CD4-positive, alpha-beta T cell treated with Interleukin-4 for 4 hours (primary cell): ENCODE results near the gene AUTS2.

Experiments
- DNase-seq: peaks from one replicate; pipeline ENCODE4 v3.0.0-alpha.2; 2020

Gene AUTS2

DNA sequence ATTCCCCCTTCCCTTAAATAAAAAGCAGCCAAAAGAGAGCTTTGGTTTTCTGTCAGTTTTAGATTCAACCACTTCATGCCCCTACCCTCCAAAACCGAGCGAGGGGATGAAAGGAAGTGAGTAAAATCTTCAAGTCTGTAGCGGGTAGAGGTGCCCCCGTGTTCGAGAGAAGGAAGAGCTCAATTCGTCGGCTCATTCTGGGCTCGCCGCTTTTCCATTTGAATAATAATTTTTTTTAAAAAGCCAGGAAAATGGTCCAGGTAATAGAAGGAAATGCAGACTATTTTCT is 1097.5 kb downstream of the AUTS2 start:
- no peak for DNase-seq

DNA sequence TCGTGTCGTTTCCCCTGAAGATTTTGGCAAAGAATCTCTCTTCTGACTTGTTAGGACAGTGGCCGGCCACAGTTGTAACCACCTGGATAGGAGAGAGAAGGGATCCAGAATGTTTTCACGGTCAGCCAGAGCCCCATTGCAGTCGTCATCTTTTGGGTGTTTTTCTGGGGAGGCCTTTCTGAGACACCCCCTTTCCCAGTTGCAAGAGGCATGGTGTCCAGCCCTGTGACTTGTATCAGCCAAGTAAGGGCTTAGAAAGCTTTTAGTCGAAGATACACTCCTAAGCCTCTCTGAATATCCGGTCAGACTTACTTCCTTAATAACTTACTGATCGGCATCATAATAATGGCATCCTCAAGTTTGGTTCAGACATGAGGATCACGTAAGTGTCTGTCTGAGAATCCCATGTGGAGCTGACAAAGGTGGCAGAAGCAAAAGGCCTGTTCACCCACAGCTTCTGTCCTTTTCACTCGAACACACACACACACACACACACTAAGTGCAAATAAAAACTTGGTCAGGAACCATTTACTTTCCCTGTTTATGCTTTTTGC is 1098.0 kb downstream of the AUTS2 start:
- no peak for DNase-seq

DNA sequence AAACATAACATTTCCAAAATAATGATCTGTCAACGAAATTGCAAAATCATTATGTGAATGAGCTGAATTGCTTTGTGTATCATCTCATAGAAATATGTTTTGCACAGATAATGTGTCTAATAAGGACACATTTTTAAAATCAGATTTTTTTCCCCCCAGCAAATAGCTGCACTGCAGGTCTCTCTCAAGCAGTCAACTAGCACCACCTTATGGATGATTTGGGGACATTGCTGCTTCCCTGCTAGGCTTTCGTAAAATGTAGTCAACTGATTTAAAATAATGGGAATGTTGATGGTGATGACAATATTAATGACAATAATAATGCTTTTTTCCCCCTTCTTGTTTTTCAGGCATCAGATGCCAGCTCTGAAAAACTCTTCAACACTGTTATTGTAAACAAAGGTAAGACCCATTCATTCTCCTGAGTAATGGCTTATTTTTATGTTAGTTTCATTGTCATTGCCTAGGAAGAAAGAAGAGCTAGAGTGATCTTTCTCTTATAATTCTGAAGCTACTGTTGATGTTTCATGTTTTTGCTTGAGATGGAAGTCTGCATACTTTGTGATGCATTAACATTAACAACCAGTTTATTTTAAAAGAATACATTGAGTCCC is 1100.1 kb downstream of the AUTS2 start:
- peak; percentile 51 for DNase-seq

DNA sequence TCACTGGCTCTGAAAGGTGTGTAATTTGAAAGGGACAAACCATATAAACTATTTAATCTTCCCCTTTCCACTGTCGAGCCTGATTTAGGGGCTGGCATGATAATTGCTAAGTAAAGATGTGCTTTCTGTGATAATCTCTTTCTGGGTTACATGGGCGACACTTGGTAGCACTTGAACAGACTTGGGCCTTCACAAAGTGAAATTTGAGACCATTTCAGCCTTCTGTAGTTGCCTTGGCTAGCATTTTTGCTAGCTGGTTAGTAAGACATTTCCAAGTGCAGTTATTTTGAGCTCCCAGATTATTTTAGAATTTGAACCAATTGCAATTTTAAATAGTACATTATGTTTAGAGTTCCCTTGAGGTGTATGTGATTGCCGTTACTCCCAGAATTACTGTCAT is 1101.0 kb downstream of the AUTS2 start:
- no peak for DNase-seq

DNA sequence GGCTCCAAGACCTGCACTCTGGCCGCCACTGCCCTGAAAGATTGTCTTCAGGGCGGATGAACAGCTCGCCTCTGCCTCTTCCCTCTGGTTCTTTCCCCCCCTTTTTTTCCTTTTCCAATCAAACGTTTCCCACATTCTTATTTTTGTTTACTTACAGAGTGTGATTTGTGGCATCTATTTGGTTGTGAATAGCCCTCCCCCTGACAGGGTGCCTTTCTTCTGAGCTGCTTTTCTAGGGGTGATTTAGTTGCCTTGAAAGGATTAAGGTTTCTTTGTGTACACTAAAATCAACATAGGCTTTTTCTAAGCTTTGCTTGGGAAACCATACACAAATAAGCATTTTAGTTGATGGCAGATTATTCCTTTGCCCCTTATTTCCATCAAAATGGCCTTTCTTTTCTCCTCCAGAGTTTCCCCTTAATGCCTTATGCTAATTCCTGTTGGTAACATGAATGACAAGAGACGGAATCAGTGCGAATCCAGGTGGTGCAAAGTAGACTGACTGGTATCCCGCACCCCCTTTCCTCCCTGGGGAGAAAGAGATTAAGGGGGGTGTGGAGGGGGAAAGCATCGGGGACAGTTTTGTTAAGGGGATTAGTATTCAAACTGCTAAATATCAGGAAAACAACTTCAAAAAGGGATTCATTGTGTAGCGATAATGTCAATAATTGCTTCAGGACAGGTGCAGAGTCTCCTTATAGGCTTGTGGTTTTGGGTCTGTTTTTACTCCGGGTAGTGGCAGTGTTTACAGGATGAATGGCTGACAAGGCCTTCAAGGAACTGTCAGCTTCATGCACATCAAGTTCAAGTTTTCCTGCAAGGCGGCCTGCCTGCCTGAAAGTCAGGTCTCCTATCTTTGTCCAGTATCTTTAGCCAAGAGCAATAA is 1102.0 kb downstream of the AUTS2 start:
- no peak for DNase-seq

DNA sequence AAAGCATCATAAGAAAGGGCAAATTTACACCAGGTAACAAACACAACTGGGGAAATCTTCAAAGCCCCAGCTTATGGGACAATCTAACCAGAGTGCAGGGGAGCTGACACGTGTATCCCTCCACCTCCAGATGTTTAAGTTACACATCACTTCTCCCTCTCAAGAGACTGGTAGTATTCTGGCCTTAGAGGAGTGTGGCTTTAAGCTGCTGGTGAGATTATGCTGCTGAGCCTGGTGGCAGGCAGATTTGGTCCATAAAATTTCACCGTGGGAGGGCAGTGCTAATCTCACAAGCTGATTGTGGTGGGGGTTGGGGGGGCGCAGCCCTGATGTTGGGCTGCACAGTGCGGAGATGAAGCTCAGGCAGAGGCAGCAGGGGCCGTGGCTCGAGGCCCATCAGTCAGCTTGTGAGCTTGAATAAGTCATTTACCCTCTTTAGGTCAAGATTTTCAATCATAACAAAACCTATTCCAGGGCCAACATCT is 1102.7 kb downstream of the AUTS2 start:
- no peak for DNase-seq

DNA sequence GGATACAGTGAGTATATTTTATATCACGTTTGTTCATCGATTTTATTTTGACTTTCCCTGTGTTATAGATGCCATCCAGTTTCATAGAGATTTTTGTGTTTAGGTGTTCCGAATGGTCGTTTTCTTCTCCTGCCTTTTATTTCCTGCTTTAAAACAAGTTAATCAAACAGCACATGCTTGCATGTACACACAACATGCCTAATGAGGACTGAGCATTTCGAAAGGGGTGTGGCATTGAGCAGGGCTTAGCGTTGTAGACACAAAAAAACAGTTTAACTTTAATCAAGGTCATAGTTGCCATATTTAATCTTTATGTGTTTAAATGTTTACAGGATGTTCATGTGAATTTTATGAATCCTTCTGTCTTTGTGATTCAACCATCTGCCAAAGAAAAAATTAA is 1103.2 kb downstream of the AUTS2 start:
- DNase-seq, result no peak

DNA sequence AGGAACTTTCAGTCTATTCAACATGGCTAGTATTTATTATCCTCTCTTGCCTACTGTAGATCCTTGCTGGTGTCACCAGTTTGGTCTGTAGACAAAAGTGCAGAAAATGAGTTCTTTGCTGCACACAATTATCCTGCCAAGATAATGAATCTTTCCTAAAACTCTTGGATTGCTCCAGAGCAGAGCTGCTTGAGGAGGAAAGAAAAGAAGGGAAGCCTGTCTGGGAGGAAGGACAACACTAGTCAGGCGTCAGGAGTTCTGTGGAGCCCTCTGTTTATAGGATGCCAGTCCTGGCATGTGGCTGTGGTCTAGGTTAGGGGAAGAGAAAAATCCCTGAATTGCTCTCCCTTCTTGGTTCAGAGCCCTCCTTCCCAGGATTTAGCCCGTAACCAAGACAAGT is 1103.7 kb downstream of the AUTS2 start:
- no peak for DNase-seq

DNA sequence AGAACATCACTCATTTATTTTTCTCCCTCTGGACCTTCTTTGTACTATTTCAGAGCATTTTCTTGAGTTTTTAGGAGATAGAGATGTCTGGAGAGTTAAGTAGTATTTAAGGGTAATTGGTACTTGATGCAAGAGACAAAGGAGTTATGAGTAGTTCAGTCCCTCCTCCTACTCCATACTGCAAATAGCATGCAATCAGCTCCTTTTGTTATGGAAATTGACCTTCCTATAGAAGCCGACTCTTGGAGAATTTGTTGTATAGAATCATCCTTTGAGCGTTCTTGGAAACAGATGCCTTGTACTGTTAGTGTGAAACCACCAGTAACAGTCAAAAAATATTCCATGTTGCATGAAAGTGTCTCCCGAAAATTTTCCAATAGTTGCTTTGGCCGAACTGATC is 1105.5 kb downstream of the AUTS2 start:
- DNase-seq, result no peak

DNA sequence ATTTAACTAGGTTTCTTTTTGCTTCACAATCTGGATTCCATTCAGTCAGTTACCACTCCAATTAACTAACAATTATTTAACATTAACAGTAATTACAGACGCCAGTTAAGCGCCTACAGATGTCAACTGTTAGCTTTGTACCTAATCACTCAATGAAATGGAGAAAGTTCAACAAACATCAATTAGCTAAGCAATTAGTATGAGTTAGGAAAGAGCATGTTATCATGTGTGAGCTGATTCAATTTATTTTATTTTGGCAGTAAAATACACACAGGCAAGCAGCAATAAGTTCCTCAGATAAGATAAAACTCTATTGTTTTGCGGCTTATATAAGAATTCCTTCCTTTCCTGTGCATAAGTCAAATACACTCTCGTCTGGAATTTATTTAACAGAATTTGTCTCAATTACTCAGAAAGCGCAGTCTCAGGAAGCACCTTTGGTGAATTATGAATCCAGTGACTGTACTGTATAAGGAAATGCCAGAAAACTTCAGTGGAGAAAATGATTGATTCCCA is 1106.6 kb downstream of the AUTS2 start:
- DNase-seq, result no peak

DNA sequence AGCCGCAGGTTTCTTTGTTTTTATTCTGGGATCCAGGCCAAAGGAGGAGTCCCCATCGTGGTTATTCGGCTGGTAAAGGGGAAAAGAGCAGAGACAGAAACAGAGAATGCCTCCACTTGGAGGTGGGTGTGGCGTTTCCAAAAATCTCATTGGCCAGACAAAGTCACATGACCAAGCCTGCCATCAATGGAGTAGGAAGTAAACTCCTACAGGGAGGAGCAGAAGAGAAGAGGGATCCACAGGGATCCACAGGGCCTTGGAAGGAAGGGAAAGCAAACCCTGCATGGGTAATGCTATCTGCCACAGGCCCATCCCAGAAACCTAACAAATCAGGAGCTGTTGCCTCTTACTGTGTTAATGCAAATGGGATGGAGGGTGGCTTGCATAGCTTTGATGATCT is 1107.9 kb downstream of the AUTS2 start:
- no peak for DNase-seq

DNA sequence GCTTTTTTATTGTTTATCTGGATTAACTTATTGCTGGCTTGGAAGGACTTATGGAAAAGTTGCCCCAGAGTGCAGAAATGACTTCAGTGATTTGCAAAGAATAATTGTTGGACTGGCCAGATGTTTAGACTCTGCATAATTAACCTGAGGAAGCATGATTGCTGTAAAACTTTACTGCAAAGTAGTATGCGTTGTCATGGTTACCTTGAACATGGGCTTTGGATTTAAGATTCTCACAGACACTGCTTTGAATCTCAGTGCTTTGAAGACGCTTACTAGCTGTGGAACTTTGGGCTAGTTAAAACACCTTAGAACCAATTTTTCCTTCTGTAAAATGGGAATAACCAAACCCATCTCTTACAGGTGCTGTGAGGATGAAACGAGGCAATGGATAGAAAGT is 1108.4 kb downstream of the AUTS2 start:
- DNase-seq, result no peak

DNA sequence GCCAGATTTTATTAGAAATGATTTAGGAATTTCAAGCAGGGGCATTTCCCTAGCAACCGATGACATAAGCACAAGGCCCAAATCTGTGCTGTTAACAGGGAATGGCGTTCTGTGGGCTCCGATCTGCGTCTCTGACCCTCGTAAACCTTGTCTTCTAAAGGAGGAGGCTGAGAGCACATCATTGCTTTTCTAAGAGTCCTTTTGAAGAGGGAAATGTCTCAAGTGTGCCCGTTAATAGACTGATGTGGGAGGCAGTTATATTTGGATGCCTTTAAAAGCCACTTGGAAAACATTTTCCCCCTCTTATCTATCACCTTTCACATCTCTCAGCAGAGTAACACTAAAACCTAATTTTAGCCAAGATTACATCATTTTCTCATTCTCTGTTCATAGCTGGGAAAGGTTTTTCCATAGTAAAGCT is 1109.6 kb downstream of the AUTS2 start:
- no peak for DNase-seq

DNA sequence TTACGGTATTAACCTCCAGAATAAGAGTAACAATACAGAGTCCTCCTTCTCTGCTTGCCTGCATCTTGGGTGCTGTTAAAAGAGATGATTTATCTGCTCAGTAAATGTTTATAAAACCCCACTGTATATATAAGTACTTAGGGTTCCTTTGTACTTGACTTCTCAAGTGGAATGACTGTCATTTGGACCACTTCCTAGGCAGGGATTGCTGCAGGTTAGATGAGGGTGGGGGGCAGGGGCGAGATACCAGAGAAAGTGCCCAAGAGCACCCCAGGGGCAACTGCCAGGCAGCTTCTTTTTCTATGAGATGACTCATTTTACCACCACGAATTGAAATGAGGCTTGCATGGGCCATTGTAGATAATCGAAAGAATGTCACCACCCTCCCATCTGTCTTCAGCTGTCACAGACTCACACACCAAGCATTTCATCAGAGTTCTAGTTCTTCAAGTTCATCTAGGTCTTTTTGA is 1111.8 kb downstream of the AUTS2 start:
- DNase-seq, result no peak

DNA sequence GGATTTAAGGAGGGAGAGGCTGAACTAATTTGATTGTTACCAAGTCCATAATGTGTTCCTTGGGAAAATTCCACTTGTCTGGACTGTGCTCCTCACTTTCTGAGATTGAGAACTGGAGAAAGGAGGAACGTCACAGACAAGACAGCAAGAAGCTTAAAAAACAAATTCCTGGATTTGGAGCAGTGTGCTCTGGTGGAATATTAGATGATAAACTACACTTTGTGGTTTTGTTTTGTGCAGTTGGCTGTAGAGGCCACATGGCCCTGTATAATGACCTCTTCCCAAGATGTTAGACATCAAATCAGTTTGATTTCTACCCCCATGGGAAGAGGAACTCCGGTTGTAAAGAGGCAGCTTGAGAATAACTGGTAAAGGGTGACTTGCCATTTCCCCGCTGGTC is 1112.4 kb downstream of the AUTS2 start:
- DNase-seq, result no peak

DNA sequence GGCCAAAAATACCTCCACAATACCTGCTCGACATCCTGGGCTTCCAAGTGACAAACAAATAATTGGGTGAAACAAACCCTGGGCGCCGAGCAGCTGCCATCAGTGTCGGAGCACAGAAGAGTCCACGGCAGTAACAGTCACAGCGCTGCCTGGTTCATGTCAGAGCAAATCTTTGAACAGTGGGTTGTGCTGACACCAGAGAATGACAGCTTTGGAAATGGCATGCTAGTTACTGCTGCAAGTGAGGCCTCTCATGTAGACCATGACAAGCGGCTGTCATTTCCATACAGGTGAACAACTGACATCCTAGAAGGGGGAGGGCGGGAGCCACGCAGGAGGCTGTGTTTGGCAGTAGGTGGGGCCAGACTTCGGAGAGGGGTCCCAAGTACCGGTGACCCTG is 1113.2 kb downstream of the AUTS2 start:
- DNase-seq, result no peak

DNA sequence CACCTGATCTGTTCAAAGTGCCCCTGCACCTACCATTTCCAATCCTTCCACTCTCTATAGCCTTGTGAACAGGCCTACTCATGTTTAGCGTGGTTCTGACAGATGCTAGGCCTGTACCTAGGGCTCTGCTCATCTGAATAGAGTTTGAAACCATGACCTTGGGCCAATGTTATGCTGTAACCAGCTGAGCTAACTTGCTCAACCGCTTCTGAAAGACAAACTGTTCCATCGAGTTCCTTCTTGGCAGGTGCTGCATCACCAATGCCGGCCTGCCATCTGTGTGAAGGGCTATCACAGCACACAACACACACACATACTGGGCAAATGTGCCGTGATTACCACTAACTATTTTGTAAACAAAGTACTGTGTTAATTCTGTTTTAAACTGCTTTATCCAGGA is 1114.7 kb downstream of the AUTS2 start:
- DNase-seq, result no peak

DNA sequence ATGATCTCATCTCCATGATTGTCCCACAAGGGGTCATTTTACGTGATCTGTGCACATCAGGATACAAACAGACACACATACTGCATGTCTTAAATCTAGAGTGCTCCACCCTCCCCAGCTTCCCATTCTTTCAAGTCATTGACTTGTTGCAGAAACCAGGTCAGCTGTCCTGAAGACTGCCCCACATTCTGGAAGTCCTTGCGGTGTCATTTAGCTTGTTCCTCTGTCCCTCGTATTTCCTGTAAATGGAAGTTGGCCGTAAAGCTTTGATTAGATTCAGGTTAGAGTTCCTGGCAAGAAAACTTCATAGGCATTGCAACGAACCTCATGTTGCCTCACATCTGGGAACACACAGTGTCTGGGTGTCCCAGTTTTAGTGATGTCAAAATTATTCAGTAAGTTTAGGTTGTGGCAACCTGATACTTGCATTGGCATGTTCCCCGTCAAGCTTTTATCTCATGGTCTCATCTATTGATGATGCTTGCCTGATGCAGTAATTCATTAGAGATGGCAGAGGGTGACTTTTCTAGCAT is 1116.3 kb downstream of the AUTS2 start:
- DNase-seq, result no peak

DNA sequence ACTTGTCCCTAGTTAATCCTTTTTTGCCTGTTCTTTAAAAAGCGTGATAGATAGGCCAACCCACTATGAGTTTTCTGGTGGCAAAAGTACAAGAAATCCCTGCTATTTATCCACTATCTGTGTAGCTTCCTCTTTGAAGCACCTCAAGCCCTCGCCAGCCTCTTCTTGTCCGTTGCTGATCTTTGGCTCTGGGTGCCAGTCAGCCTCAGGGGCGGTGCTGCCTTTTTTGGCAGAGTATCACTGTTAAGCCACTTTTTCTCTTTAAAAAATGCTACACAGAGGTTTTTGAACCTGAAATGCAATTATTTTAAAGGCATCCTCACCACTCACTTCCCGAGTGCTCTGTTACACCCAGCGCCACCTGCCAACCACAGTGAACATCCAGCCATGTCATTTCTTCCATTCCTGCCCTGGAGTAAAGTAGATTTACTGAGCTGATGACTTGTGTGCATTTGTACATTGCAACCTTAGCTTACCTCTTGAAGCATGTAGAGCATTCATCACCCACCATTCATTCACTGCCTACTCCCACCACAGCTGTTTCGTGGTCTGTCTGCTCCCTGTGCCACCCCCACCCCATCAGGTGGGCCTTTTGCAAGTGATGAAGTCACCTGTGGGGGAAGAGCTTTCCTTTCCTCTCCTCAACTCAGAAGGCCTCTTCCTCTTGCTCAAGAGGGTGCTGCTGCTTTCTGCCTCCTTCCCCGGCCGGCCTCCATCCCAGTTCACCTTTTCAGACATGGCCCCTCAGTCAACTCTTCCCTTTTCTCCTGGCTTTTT is 1119.5 kb downstream of the AUTS2 start:
- DNase-seq, result no peak

DNA sequence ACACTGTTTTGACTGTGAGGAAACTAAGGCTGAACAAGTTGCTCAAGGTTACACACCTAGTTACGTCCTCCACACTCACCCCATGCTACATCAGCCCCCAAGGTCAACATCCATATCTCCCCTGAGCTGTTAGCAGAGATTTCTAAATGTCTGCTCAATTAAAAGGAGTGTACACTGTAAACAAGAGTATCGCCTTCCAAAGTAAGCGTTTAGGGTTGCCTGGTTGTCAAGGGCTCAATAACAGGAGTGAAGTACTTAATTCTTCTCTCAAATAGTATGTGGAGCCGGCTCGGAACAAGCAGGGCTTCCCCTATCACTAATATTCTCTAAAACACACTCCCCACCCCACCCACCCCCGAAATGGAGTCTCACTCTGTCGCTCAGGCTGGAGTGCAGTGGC is 1120.8 kb downstream of the AUTS2 start:
- DNase-seq, result no peak

DNA sequence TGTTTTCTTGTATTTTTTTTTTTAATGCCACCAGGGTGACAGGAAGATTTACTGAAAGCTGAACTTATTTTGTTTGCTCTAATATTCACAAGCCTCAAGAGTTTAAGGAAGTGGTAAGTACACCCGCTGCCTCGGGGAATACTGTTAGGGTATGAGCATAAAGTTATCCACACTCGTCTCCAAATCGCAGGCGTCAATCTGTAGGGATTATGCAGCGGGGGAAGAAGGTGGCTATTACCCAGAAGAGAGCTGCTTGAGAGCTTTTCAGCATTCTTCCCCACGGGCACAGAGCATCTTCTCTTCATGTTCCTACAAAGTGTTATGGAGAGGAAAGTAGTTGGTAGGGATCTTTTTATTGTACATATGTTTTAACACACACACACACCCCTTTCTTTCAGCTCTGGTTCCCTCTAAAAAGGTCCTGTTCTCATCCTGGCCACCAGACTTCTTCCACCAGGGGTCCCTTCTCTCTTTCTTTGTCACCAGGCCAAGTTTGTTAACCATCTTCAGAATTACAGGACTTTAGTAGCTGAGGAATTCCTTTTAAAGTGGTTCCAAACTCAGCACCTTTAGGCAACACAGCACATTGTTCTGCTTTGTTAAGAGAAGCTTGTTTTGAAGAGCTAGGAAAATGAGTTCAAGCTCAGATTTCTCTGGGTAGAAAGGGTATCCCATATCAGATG is 1122.1 kb downstream of the AUTS2 start:
- no peak for DNase-seq

DNA sequence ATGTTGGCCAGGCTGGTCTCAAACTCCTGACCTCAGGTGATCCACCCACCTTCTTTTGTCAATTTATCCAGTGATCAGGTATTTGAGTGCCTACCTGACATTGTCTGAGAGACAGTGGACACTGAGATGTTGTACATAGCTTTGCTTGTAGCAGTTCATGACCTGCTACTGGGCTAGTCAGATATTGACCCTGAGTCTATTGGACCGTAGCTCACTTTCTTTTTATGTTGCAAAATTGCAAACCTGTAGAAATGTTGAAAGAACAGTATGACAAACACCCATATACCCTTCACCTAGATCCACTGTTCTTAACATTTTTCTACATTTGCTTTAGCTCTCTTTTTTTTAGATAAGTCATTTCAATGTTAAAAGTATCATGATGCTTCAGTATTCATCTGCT is 1123.2 kb downstream of the AUTS2 start:
- DNase-seq, result no peak
